ENCODE data around the gene STX8.

- TF ChIP-seq CTCF (IDR thresholded peaks at IDR 0.05) = no peak
- no peak for TF ChIP-seq POLR2A (IDR thresholded peaks at IDR 0.05)
Measured at GRCh38 chr17:9611557-9611956, 35.9 kb upstream of the STX8 start.
